Prostate gland (tissue), 1 donor: Measurements from ENCODE around the gene CYP2E1.
"Not testable (repeated sequence)": the region's sequence is repeated elsewhere in the genome, so short reads cannot be mapped to it uniquely, and the experiment has no call there.

Experiments used
- POLR2A ChIP-seq: fragments of 450-650 bp; IDR thresholded peaks from one replicate; pipeline ENCODE4 v1.6.1; 2016; ENCODE audit warnings: antibody characterized with exemption, mild to moderate bottlenecking
- POLR2AphosphoS5 ChIP-seq: sonication (generic); formaldehyde crosslinking; IDR thresholded peaks from one replicate; pipeline ENCODE4 v1.6.1; 2017; ENCODE audit warnings: antibody characterized with exemption

DNA sequence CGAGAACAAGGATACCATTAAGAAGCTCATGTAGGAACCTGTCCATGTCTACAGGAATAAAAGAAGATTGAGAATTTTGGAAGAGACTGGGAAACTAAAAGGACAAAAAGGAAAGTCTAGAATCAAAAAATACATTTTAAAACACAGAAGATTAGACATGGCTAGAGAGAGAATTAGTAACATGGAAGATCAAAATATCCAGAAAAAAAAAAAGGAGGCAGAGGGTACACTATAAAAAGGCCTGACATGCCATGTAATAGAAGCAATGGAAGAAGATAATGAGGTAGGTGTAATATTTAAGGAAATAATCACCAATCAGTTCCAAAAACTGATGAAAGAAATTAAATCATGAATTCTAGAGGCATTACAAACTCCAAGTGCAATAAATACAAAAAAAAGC, 46.3 kb downstream of the CYP2E1 start:
- not testable (repeated sequence) for TF ChIP-seq POLR2AphosphoS5, POLR2A
